Trophoblast cell (in vitro differentiated cells and primary cell): ENCODE measurements around the gene POU2AF1.

ENCODE experiments used
- DNase-seq, 2 donors: peaks; one replicate each; pipeline ENCODE4 v3.0.0-alpha.2; 2016
- H2AFZ ChIP-seq: 2 replicates; pipeline ENCODE4 v1.6.1; 2013; ENCODE audit warnings: low read length, moderate library complexity, mild to moderate bottlenecking; ENCODE audit not compliant: insufficient read depth, poor library complexity
- H2AK5ac ChIP-seq: 2 replicates; pipeline ENCODE4 v1.6.1; 2013; ENCODE audit warnings: mild to moderate bottlenecking, low read length
- H2BK120ac ChIP-seq: 2 replicates; pipeline ENCODE4 v1.6.1; 2013; ENCODE audit warnings: low read length, mild to moderate bottlenecking, moderate library complexity; ENCODE audit not compliant: insufficient read depth, poor library complexity
- H2BK12ac ChIP-seq: 2 replicates; pipeline ENCODE4 v1.6.1; 2013; ENCODE audit warnings: mild to moderate bottlenecking, low read length, moderate library complexity
- H2BK5ac ChIP-seq: 2 replicates; pipeline ENCODE4 v1.6.1; 2013; ENCODE audit warnings: low read length, low read depth, moderate library complexity, mild to moderate bottlenecking; ENCODE audit not compliant: poor library complexity
- H3K14ac ChIP-seq: 2 replicates; pipeline ENCODE4 v1.6.1; 2013; ENCODE audit warnings: mild to moderate bottlenecking, low read length
- H3K18ac ChIP-seq: 2 replicates; pipeline ENCODE4 v1.6.1; 2013; ENCODE audit warnings: mild to moderate bottlenecking, low read length
- H3K23ac ChIP-seq: 2 replicates; pipeline ENCODE4 v1.6.1; 2013; ENCODE audit warnings: low read length
- H3K27ac ChIP-seq: 2 replicates; pipeline ENCODE4 v1.5.1; 2013; ENCODE audit warnings: low read depth, mild to moderate bottlenecking, inconsistent platforms, low read length, moderate library complexity
- H3K27me3 ChIP-seq: 2 replicates; pipeline ENCODE4 v1.6.1; 2013; ENCODE audit warnings: inconsistent platforms, mild to moderate bottlenecking, low read length, moderate library complexity; ENCODE audit not compliant: insufficient read depth
- H3K36me3 ChIP-seq, 2 experiments: 1 replicate in 1 of 2; 2 replicates in 1 of 2; pipeline ENCODE4 v1.6.1; 2013; ENCODE audit warnings: low read length in 2 of 2, mild to moderate bottlenecking in 2 of 2, moderate library complexity in 1 of 2; ENCODE audit not compliant: insufficient read depth in 2 of 2, control insufficient read depth in 1 of 2
- H3K4ac ChIP-seq: 2 replicates; pipeline ENCODE4 v1.6.1; 2013; ENCODE audit warnings: low read depth, mild to moderate bottlenecking, low read length, moderate library complexity
- H3K4me1 ChIP-seq, 2 experiments: 1 replicate in 1 of 2; 2 replicates in 1 of 2; pipeline ENCODE4 v1.6.1; 2013; ENCODE audit warnings: low read length in 2 of 2, mild to moderate bottlenecking in 2 of 2, moderate library complexity in 1 of 2; ENCODE audit not compliant: insufficient read depth in 2 of 2, control insufficient read depth in 1 of 2
- H3K4me2 ChIP-seq: 2 replicates; pipeline ENCODE4 v1.6.1; 2013; ENCODE audit warnings: inconsistent platforms, mild to moderate bottlenecking, low read length, moderate library complexity
- H3K4me3 ChIP-seq: 2 replicates; pipeline ENCODE4 v1.5.1; 2013; ENCODE audit warnings: mild to moderate bottlenecking, low read depth, low read length, inconsistent platforms
- H3K79me1 ChIP-seq: one replicate; pipeline ENCODE4 v1.6.1; 2013; ENCODE audit warnings: low read length
- H3K79me2 ChIP-seq: 2 replicates; pipeline ENCODE4 v1.6.1; 2013; ENCODE audit warnings: low read length, mild to moderate bottlenecking; ENCODE audit not compliant: control insufficient read depth, insufficient read depth, poor library complexity
- H3K9ac ChIP-seq: 2 replicates; pipeline ENCODE4 v1.6.1; 2013; ENCODE audit warnings: mild to moderate bottlenecking, low read length
- H3K9me3 ChIP-seq: 2 replicates; pipeline ENCODE4 v1.6.1; 2013; ENCODE audit warnings: low read depth, mild to moderate bottlenecking, control low read depth, inconsistent platforms, low read length; ENCODE audit not compliant: insufficient read depth
- H4K12ac ChIP-seq: 2 replicates; pipeline ENCODE4 v1.6.1; 2013; ENCODE audit warnings: low read depth, mild to moderate bottlenecking, low read length, moderate library complexity
- H4K8ac ChIP-seq: 2 replicates; pipeline ENCODE4 v1.6.1; 2013; ENCODE audit warnings: low read depth, mild to moderate bottlenecking, low read length, moderate library complexity
- H4K91ac ChIP-seq: one replicate; pipeline ENCODE4 v1.6.1; 2013; ENCODE audit warnings: low read depth, mild to moderate bottlenecking, low read length, moderate library complexity
- WGBS: extraction: QIAGEN DNeasy Blood & Tissue Kit; methylation state at CpG from one replicate; pipeline ENCODE4 v1.1.7; 2013; ENCODE audit warnings: missing lambda C conversion rate; ENCODE audit not compliant: insufficient read length, insufficient coverage; ENCODE audit errors: extremely low coverage; 5-methylcytosine and 5-hydroxymethylcytosine counted together

Gene POU2AF1

DNA sequence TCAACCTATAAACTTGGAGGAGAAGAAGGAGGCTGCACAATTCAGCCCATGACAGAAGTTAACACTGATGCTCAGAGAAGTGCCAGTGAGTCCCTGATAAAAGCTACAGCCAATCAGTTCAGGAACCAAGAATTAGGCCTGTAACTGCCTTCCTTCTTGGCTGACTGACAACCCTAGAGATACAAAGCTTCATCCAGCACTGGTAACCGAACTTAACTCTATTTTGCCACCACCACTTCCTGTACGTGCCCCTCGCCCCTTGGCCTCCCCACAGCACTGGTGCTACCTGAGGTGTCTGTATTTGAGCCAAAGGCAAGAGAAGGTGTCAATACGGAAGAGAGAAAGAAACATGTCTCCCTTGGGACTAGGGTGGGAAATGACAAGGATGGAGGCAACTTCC, 40.1 kb upstream of the POU2AF1 start:
- Histone ChIP-seq H3K9ac (no peak overlapping the region), H2BK12ac (no peak overlapping the region), H2BK5ac (no peak overlapping the region), H4K12ac (no peak overlapping the region), H3K27me3 (no peaks in the 10 kb centered on the region), H3K36me3 (no peaks in the 10 kb centered on the region), H3K14ac (no peak overlapping the region), H2AK5ac (no peak overlapping the region), H3K79me1 (no peaks in the 10 kb centered on the region), H3K9me3 (no peaks in the 10 kb centered on the region), H3K4me2 (no peak overlapping the region), H3K4ac (no peak overlapping the region), H4K8ac (no peak overlapping the region), H2BK120ac (no peak overlapping the region), H3K18ac (no peak overlapping the region), H3K23ac (no peak overlapping the region), H3K79me2 (no peaks in the 10 kb centered on the region), H4K91ac (no peak overlapping the region), H2AFZ (no peak overlapping the region), H3K27ac (no peak overlapping the region), H3K4me1 (no peaks in the 10 kb centered on the region), H3K4me3 (no peak overlapping the region)
- no peak for DNase-seq
- WGBS = no CpG with 5 or more reads among the region's 4 CpGs

DNA sequence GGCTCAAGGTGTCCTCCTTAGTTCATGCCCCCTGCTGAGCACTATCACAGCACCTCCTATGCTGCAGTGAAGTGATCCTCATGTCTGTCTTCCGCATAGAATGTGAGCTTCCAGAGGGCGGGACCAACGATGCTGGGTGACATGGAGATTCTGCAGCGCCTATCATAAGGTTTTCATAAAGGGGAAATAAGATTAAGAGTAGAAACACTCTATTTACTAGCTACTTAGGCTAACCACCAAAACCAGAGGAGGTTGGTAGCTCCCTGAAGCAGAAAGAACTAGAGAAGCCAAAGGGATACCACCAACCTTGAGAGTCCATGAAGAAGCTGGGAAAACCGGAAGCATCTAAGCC, 39.3 kb upstream of the POU2AF1 start:
- Histone ChIP-seq H3K79me2 (no peaks in the 10 kb centered on the region), H3K18ac (no peak overlapping the region), H3K27me3 (no peaks in the 10 kb centered on the region), H4K91ac (no peak overlapping the region), H3K4me1 (no peaks in the 10 kb centered on the region), H3K27ac (no peak overlapping the region), H2BK5ac (no peak overlapping the region), H3K23ac (no peak overlapping the region), H3K4me3 (no peak overlapping the region), H2AFZ (no peak overlapping the region), H3K79me1 (no peaks in the 10 kb centered on the region), H2AK5ac (no peak overlapping the region), H3K4me2 (no peak overlapping the region), H3K36me3 (no peaks in the 10 kb centered on the region), H3K9me3 (no peaks in the 10 kb centered on the region), H3K9ac (no peak overlapping the region), H4K8ac (no peak overlapping the region), H3K14ac (no peak overlapping the region), H4K12ac (no peak overlapping the region), H2BK12ac (no peak overlapping the region), H3K4ac (no peak overlapping the region), H2BK120ac (no peak overlapping the region)
- no CpG with 5 or more reads among the region's 5 CpGs for WGBS
- no peak for DNase-seq

DNA sequence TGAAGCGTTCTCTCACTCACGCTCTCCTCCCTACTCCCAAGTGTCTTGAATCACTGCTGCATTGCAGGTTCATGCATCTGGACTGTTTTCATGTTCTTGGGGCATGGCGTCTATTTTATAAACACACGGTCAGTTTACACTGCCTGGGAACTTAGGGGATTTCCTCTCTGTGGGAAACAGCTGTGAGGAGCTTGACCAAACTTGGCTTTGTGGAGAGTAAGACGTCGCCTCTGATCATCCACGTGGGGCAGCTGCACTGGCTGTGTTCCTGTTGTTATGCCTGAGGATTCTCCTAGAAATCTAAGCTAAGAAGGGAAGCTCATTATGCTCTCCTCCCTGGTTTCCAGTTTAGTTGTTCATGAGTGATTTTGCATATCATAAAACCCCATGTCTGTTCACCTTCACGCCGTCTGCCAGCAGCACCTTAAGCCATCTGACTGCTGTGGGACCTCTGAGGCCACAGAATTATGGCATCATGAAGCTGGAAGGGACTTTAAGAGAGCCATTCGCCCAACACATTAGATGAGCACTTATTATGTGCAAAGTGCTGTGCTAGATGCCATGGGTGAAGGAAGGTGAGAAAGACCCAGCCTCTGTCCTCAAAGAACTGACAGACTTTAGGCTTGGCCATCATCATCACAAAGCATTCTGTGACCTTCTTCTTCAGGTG, 38.8 kb upstream of the POU2AF1 start:
- Histone ChIP-seq H4K91ac (no peak overlapping the region), H3K79me1 (no peaks in the 10 kb centered on the region)
- WGBS = no CpG with 5 or more reads among the region's 10 CpGs

DNA sequence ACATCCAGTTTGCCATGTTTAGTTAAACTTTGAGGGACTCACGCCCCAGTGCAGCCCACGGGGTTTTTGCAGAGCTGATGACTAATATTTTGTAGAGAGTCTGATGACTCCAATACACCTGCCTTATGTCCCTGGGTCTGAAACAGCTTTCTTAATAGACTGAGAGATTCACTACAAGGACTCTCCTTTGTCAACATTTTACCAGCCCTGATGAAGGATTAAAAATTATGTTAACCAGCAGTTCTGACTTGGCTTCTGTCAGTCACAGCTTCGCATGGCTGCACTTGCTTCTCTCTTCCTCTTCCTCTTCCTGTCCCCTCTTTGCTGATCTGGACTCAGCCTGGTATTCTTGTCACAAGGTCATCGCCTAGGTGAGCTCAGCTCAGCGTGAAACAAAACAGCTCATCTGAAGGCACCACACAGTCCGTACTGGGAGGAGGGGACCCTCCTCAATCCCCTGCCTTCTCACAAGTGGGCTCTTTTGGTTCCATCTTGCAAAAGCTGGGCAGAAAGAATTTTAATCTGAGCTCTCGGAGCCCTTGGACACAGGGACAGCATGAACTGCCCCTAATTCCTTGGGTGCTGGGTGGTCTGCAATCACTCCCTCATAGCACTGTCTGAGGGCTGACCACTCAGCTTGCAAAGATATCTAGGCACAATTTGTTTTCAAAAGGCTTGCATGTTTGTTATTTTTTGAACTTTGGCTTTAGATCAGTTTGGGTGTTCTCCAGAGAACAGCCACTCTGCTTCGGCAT, 38.1 kb upstream of the POU2AF1 start:
- H4K91ac ChIP-seq = no peak overlapping the region
- no peak overlapping the region for H3K4ac ChIP-seq
- H3K9ac ChIP-seq = no peak overlapping the region
- H3K79me2 ChIP-seq = no peaks in the 10 kb centered on the region
- H3K14ac ChIP-seq = no peak overlapping the region
- H4K12ac ChIP-seq = no peak overlapping the region
- H2BK5ac ChIP-seq = no peak overlapping the region
- no peak overlapping the region for H3K4me3 ChIP-seq
- no peaks in the 10 kb centered on the region for H3K9me3 ChIP-seq
- no peak overlapping the region for H2BK12ac ChIP-seq
- no peak for DNase-seq
- H3K4me1 ChIP-seq = no peaks in the 10 kb centered on the region
- no peak overlapping the region for H3K18ac ChIP-seq
- no peak overlapping the region for H2BK120ac ChIP-seq
- H4K8ac ChIP-seq = no peak overlapping the region
- H3K36me3 ChIP-seq = no peaks in the 10 kb centered on the region
- no peak overlapping the region for H2AK5ac ChIP-seq
- H3K79me1 ChIP-seq = no peaks in the 10 kb centered on the region
- no peaks in the 10 kb centered on the region for H3K27me3 ChIP-seq
- H3K4me2 ChIP-seq = no peak overlapping the region
- no peak overlapping the region for H3K23ac ChIP-seq
- no peak overlapping the region for H3K27ac ChIP-seq
- no peak overlapping the region for H2AFZ ChIP-seq
- WGBS = no CpG with 5 or more reads among the region's 8 CpGs

More for the DNA sequence above, 38.8 kb upstream of the POU2AF1 start:
- no peak overlapping the region for H2AK5ac ChIP-seq
- H2BK120ac ChIP-seq = no peak overlapping the region
- no peaks in the 10 kb centered on the region for H3K27me3 ChIP-seq
- H3K18ac ChIP-seq = no peak overlapping the region
- H3K27ac ChIP-seq = no peak overlapping the region
- no peak overlapping the region for H3K23ac ChIP-seq
- no peaks in the 10 kb centered on the region for H3K79me2 ChIP-seq
- no peak overlapping the region for H4K8ac ChIP-seq
- no peaks in the 10 kb centered on the region for H3K9me3 ChIP-seq
- H4K12ac ChIP-seq = no peak overlapping the region
- no peak overlapping the region for H3K9ac ChIP-seq
- H2BK12ac ChIP-seq = no peak overlapping the region
- no peak overlapping the region for H3K4me2 ChIP-seq
- H2BK5ac ChIP-seq = no peak overlapping the region
- no peak overlapping the region for H3K4me3 ChIP-seq
- no peaks in the 10 kb centered on the region for H3K36me3 ChIP-seq
- peak in 1 of 2 donors; percentile 5 for DNase-seq
- H3K4ac ChIP-seq = no peak overlapping the region
- no peaks in the 10 kb centered on the region for H3K4me1 ChIP-seq
- H3K14ac ChIP-seq = no peak overlapping the region
- no peak overlapping the region for H2AFZ ChIP-seq
